Measurements from ENCODE around the gene CALR3. TPM values are rescaled to one million over a fixed set of nuclear protein-coding genes. Genes with fewer than 3 reads are reported as not detected.
"Not testable (repeated sequence)": the region's sequence is repeated elsewhere in the genome, so short reads cannot be mapped to it uniquely, and the experiment has no call there.

Gene CALR3
- total RNA-seq, 1 donor from 2014 or later, result not detected

DNA sequence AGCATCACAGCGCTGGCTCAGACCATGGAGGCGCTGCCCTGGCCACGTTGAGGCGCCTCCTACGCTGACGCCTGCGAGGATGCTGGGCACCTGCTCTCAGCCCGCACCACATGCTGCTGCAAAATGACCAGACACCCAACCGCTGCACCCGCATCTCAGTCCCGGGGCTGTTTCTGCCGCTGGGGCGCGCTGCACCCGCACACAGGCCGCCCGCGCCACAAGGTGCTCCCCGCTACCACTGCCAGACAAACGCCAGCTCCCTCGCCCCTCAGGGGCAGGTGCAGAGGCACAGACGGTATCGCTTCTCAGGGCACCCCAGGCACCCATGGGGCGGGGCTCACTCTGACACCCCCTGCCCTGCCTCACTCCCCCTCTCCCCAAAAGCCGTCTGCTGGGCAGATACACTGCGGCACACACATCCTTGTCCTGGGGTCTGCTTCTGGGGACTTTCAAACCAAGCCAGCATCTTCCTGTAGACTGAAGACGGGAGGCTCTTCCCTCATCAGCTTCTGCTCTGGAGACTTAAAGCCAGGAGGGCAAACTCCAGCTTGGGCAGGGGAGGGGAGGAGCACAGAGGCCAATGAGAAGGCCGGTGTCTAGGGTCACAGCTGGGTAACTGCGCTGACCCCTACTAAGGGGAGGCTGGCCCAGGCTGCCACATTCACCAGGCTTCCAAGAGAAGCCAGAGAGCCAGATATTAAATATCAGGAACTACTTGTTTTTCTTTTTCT lies 29.9 kb upstream of the CALR3 start:
- ATAC-seq (no peak), DNase-seq (no peak)
- intact Hi-C loops (cut with micrococcal nuclease), result no loop called here

DNA sequence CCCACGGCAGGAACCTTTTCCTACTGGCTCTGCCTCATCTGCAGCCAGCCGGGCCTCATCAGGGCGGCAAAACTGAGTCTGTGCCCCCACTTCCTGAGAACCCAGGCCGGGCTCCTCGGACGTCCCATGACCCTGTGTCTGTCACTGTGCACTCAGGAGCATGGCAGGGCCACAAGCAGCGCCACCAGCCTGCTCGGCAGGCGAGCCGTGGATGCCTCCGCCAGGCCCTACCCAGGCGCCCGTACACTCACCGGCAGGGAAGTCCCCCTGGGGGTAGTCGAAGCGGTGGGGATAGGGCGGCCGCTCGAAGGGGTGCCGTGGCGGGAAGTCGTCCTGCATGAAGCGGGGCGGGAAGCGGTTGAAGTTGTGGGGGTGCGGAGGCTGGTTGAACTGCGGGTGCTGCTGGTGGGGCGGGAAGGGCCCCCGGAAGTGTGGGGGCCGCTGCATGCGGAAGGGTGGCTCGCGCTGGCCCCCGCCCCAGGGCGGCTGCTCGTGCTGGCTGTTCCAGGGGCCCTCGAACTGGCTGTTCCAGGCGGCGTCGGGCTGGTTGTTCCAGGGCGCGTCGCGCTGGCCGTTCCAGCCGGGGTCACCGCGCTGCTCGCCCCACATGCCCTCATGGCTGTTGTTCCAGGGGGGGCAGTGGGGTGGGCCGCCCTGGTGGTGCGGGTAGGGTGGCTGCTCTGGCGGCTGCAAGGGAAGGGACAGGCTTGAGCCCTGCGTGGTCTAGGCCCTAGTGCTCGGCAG lies 29.2 kb upstream of the CALR3 start:
- peak; percentile 5 for ATAC-seq

DNA sequence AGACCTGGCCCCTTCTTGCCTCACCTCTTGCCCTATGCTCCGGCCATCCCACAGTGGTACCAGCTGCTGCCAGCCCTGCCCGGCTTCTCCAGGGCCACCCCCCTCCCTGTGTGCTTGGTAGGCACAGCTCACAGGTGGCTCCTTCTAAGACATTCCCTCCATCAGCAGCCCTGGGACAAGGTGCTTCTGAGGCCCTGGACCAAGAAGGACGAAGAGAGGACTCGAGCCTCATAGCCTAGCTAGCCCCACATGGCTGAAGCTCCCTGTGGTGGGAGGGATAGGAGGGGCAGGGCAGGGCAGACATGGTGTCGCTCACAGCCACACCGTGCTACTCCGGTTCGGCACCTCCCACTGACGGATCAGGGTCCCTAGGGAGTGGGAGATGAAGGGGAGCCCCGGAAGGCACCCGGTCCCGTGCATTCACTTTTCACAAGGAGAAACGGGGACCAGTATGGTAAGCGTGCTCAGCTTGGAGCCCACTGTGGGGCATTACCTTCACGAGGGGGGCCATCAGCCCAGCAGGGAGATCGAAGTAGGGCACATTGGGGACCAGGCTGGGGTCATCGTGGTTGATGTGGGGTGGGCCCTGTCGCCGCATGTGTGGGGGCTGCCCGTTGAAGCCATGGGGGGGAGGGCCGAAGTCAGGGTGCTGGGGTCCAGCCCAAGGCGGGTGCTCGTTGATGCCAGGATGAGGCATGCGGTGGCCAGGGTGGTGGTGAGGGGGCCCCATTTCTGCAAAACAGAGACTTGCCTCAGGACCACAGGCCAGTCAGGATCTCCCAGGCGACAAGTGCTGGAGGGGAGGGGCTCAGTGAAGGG lies 26.8 kb upstream of the CALR3 start:
- DNase-seq, result no peak
- intact Hi-C loops (cut with micrococcal nuclease), result no loop called here
- ATAC-seq, result no peak

More for the DNA sequence above, 29.2 kb upstream of the CALR3 start:
- DNase-seq, result no peak
- intact Hi-C loops (cut with micrococcal nuclease), result no loop called here

DNA sequence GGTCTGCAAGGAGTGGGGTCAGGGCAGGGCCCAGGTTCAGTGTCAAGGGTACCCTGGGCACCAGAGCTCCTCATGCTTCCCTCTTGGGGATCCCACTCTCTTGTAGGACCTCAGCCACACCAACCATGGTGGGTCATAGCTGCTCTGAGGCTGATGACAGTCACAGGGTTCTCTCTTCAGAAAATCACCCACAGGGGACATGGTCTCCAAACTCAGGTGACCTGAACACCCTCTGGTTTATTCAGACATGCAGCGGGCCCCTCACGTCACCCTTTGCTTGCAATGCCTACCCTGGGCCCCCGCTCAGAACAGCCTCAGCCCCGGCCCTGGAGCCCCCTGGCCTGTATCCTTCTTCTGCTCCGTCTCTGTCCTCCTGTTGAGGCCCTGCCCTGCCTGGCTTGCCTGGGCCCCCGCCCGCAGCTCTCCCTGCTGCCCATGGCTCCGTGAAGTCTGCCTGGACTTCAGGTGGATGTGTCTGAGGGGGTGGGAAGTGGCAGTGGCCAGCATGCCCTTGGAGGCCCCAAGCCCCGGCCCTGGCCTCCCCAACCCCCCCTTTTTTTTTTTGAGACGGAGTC lies 25.8 kb upstream of the CALR3 start:
- intact Hi-C loops (cut with micrococcal nuclease), result no loop called here
- DNase-seq (no peak), ATAC-seq (no peak)

DNA sequence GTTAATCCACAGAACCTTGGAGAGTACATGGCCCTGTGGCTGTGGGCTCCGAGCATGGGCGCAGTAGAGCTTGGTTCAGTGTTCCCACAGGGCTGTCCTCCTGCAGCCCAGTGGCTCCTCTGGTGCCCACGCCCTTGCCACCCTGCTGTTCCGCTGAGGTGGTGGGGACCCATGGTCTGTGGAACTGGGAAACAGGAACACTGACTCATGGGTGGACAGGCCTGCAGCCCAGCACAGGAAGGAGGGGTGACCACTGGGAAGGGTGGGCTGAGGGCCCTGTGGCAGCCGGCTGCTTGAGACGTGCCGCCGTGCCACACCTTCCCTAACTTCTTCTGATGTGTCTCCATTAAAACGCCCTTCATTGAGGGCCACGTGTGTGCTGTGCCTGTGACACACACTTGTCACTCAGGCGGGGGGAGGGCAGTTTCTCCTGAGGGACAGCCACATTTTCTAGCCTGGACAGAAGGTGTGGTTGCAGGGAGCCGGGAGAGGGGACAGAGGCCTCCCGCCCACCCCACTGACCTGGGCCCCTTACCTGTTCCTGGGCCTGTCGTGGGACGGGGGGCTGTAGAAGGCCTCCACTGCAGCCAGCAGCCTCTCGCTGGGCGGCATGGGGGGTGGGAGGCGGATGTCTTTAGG lies 25.1 kb upstream of the CALR3 start:
- DNase-seq (no peak), ATAC-seq (no peak)
- intact Hi-C loops (cut with micrococcal nuclease), result no loop called here

DNA sequence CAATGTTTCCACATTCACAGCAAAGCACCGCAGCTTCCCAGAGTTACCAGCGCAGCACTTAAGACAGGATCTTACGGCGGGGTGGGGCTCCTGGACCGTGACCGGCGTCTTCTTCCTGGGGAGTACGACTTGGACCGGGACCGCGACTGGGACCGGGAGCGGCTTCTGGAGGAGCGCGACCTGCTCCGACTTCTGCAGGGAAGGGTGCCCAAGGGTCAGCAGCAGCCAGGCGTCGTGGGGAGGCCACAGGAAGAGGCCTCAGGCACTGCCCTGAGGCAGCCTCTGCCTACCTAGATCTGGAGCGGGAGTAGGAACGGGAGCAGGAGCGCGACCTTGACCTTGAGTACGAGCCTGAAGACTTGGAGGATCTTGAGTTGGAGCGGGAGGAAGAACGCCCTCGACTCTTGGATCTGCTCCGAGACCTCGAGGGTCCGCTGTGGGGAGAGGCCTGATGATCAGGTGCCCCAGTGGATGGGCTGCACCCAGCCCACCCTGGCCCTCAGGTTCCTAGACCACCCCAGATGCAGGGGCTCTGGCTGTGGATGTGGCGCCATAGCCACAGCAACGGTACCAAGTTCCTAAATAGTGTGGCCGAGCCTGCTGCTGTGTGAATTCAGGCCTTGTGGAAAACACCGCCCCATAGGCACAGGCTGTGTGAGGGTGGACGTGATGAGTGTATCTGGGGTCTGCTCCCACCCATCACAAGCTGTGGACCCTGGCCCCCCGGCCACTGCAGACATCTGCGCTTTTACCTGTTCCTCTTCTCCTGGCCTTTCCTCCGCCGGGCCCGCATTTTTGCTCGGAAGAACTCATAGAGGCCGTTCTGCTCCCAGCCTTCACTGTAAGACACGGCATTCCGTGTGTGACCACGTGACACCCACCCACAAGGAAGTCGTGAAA lies 24.4 kb upstream of the CALR3 start:
- intact Hi-C loops (cut with micrococcal nuclease), result no loop called here
- ATAC-seq, result no peak
- DNase-seq, result no peak

DNA sequence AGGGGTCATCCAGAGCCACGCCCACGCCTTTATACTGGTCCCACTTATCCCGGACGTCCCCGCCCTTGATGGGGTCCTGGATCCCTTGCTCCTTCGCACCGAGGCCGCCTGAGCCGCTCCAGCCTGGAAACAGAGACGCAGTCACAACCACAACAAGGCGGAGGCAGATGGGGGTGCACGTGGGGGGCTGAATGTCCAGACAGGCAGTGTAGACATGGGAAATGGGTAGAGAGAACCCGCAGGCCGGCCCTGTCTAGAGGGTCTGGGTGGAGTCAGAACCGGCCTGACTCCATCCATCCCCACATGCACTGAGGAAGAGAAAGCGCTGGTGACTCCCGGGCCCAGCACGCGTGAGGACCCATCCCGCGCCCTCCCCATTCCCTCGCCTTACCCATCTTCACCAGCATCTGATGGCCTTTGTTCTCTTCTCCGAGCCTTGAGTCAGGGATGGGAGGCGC lies 23.3 kb upstream of the CALR3 start:
- intact Hi-C loops (cut with micrococcal nuclease), result no loop called here
- DNase-seq, result no peak
- ATAC-seq, result no peak

DNA sequence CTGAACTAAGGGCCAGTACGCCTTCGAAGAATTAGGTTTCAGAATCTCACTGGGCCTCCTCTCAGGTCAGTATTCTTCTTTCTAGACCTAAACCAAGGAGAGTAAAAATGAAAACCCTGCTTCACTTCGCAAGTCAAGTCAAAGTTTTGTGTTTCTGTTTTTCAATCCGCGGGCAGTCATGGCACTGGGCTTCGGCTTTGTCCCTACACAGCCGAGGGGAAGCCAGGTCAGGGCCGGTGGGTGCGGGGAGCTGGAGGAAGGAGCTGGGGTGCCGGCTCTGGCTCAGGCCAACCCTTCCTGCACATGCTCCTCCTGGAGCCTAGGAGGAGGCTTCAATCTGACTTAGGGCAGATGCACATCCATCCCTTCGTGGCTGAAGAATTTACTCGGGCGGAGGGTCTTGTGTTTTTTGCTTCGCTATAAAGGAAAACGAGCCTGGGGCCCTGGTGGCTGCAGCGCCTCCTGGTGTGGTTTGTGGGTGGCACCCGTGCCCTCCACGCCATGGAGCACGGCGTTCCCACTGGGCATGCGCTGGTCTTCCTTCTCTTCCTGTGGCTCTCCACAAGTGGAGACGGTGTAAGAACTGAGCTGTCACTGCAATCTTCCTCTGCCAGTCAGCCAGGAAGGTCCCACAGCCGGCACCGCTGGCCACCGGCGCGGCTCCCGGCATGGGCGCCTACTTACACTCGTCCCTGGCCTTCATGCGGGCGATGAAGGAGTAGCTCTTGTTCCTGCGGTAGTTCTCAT lies 22.7 kb upstream of the CALR3 start:
- ATAC-seq (no peak), DNase-seq (no peak)
- intact Hi-C loops (cut with micrococcal nuclease), result no loop called here

DNA sequence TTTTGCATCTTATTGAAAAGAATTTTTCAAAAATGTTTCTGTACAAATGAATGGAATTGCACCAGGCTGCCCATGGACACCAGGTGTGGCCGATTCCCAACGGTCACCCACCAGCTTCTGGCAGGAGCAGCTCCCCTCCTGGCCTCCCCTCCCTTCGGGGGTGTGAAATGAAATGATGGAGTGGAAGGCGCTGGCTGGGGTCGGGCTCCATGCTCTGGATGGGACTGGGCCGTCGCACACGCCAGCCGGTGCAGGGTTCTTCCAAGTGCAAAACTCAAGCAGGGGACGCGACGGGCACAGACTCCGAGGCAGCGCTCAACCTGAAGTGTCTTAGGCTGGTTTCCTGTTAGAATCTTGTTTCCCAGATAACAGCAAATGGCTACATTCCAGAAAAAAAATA lies 22.1 kb upstream of the CALR3 start:
- intact Hi-C loops (cut with micrococcal nuclease), result no loop called here
- peak; percentile 5 for ATAC-seq
- DNase-seq, result no peak

DNA sequence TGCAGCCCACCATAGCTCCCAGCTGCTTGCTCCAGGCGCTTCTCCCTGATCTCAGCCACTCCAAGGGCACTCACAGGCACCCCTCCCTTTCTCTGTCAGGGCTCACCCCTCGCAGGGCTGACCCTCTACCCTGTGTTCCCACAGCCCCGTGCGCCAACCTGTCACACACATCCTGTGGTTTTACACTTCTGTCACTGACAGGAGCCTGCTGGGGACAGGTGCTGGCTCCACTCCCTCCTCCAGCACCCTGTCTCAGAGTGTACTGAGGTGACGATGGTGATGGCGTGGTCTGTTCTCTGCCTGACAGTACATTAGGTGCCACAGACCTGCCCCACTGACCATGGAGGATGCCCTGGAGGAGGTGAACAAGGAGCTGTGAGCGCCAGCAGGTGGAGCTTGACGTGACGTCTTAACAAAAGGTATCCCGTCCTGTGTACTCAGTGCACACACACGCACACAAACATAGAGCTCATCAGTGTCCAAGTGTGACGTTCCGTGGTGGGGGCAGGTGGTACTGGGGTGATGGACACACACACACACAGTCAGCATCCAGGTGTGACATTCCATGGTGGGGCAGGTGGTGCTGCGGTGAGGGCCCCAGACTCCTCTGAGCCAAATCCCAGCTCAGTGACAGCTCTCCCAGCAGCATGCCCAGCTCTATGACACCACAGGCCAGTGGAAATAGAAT lies 21.1 kb upstream of the CALR3 start:
- ATAC-seq, result no peak
- DNase-seq, result no peak
- intact Hi-C loops (cut with micrococcal nuclease), result no loop called here

DNA sequence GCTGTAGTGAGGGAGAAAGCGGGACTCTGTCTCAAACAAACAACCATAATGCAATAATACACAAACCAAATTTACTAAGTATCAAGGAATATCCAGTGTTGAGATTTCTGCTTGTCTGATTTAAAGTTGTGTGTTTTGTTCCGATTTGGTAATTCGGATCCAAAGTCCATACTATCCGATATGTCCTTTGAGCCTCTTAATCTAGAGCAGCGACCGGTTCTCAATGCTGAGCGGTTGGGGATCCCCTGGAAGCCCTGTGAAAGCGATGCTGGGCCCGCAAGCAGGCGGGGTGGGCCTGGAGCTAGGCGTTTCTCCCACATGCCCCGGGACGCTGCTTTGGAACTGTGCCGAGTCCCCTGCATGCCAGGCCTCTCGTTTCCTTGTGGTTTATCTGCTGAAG lies 20.4 kb upstream of the CALR3 start:
- ATAC-seq, result no peak
- intact Hi-C loops (cut with micrococcal nuclease), result no loop called here
- DNase-seq, result no peak

DNA sequence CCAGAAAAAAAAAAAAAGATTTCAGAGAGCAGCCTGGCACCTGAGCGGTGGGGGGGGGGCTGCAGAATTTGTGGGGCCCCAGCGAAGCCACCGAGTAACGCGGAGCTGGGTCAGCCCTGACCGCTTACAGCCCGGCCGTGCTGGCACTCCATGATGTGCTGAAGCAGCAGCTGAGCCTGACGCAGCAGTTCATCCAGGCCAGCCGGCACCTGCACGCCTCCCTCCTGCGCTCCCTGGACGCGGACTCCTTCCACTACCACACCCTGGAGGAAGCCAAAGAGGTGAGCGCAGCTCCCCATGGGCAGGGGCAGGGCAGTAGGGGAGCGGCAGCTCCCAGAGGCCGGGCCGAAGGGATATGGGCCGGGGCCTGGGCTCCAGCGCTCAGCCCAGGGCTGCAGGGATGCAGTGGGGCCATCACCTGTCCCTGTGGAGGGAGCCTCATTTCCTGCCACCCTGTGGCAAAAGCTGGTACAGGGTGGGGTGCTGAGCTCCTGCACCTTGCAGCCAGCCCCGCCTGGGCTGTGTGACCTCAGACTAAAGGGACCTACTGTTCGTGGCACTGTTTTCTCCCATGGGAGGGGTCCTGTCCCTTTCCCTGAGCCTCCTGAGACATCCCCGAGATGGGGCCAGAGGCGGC lies 18.5 kb upstream of the CALR3 start:
- intact Hi-C loops (cut with micrococcal nuclease), result no loop called here
- ATAC-seq, result no peak

DNA sequence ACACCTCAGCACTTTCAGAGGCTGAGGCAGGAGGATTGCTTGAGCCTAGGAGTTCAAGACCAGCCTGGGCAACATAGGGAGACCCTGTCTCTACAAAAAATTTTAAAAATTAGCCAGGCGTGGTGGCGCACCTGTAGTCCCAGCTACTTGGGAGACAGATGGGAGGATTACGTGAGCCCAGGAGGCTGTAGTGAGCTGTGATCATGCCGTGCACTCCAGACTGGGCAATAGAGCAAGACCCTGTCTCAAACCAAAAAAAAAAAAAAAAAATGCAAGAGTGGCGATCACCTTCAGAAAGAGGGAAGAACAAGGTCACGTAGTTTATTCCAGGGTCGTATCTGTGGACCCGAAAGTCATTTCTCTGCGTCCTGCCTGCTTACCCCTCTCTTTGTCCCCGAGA lies 16.6 kb upstream of the CALR3 start:
- ATAC-seq; DNase-seq; intact Hi-C loops (cut with micrococcal nuclease): not testable (repeated sequence)

More for the DNA sequence above, 18.5 kb upstream of the CALR3 start:
- DNase-seq, result no peak

DNA sequence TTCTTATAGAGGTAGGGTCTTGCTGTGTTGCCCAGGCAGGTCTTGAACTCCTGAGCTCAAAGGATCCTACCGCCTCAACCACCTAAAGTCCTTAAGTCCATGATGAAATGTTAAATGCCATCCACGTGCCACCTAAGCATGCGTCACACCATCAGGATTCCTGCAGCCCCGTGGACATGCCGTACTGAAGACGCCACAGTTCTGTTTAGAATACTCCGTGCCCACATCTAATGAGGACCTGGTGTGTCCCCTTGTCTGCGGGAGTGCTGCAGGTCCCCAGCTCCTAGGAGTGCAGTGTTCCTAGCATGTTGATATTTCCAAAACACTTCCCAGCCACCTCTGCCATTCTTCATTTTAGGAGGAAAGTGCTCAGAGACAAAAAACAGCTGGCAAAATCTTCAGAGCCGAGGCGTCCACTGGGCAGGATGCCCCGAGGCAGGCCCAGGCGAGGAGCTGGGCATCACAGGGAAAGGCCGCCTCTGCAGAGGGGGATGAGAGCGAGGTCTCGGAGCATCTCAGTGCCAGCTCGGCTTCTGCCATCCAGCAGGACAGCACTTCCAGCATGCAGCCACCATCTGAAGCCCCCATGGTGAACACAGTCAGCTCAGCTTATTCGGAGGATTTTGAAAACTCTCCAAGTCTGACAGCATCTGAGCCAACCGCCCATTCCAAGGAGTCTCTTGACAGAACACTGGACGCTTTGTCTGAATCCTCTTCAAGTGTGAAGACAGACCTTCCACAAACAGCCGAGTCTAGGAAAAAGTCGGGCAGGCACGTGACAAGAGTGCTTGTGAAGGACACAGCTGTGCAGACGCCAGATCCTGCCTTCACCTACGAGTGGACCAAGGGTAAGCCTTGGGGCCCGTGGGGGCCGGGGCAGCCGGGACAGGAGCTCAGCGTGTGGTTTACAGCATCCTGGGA lies 13.4 kb upstream of the CALR3 start:
- intact Hi-C loops (cut with micrococcal nuclease), result no loop called here
- peak; percentile 86 for ATAC-seq
- DNase-seq, result peak; percentile 71

DNA sequence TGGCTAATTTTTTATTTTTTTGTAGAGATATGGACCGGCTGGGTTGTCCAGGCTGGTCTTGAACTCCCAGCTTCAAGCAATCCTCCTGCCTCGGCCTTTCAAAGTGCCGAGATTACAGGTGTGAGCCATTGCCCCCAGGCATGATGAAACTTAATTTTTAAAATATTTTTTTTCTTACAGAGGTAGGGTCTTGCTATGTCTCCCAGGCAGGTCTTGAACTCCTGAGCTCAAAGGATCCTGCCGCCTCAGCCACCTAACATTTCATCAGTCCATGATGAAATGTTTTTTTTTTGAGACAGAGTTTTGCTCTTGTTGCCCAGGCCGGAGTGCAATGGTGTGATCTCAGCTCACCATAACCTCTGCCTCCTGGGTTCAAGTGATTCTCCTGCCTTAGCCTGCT lies 12.6 kb upstream of the CALR3 start:
- ATAC-seq, result no peak
- intact Hi-C loops (cut with micrococcal nuclease), result no loop called here

More for the DNA sequence above, 12.6 kb upstream of the CALR3 start:
- no peak for DNase-seq
